H1 (cell line): ENCODE measurements around the gene MANBA. TPM values are rescaled to one million over a fixed set of nuclear protein-coding genes. Genes with fewer than 3 reads are reported as not detected.

Source experiments
- CREB1 ChIP-seq: IDR thresholded peaks from 2 replicates; pipeline ENCODE4 v1.6.1; 2012; ENCODE audit warnings: inconsistent platforms
- JUN ChIP-seq: IDR thresholded peaks from 2 replicates; pipeline ENCODE4 v1.6.1; 2011; ENCODE audit warnings: low read depth, mild to moderate bottlenecking, improper control_type of control experiment, low read length
- MAFK ChIP-seq: IDR thresholded peaks from 2 replicates; pipeline ENCODE4 v1.6.1; 2012; ENCODE audit warnings: low read depth, mild to moderate bottlenecking, improper control_type of control experiment, low read length
- POLR2A ChIP-seq, 2 experiments: IDR thresholded peaks; 1 replicate in 1 of 2; 2 replicates in 1 of 2; pipeline ENCODE4 v1.6.1; 2011; ENCODE audit warnings: low read depth in 2 of 2, low read length in 2 of 2, mild to moderate bottlenecking in 2 of 2; ENCODE audit errors: control extremely low read depth in 1 of 2
- RFX5 ChIP-seq: IDR thresholded peaks from 2 replicates; pipeline ENCODE4 v1.6.1; 2011; ENCODE audit warnings: low read depth, low read length, improper control_type of control experiment, borderline replicate concordance
- YY1 ChIP-seq: IDR thresholded peaks from 2 replicates; pipeline ENCODE4 v1.6.1; 2011; ENCODE audit warnings: low read depth, mild to moderate bottlenecking, low read length
- polyA plus RNA-seq, 7 experiments: library from polyadenylated mRNA; depleted of rRNA in 3 of 7; stranded (reverse) in 5 of 7; unstranded in 2 of 7; fragments of >200 nt in 5 of 7; fragments of 200-250 nt in 2 of 7; gene quantifications; 1 replicate in 5 of 7; 2 replicates in 1 of 7; 4 replicates in 1 of 7; pipeline versions ENCODE4 v1.2.1 to v1.2.3, GENCODE V29; 2011 to 2013; ENCODE audit warnings: missing spikeins in 2 of 7, mixed read lengths in 2 of 7
- total RNA-seq: library from RNA; stranded (reverse); fragmentation: NEBNext Ultra II Directional; extraction: Animal tissue kit (Norgen Biotek cat#: 25700); gene quantifications from 2 replicates; pipeline ENCODE4 v1.2.1, GENCODE V29; 2021
- TF ChIP-seq, protein P1 (sequence below), 3 experiments: IDR thresholded peaks; 1 replicate in 2 of 3; 2 replicates in 1 of 3; pipeline versions ENCODE4 v1.5.1 to v1.6.1; 2011; ENCODE audit warnings: low read length in 3 of 3, mild to moderate bottlenecking in 3 of 3, inconsistent platforms in 2 of 3, low read depth in 1 of 3, moderate library complexity in 1 of 3; ENCODE audit not compliant: insufficient read depth in 1 of 3; ENCODE audit errors: control extremely low read depth in 1 of 3
- TF ChIP-seq, protein P2 (sequence below): IDR thresholded peaks from 2 replicates; pipeline ENCODE4 v1.6.1; 2011; ENCODE audit warnings: low read depth, mild to moderate bottlenecking, low read length; ENCODE audit not compliant: insufficient read depth

MANBA gene
- total and polyA plus RNA-seq, 2 of the 8 experiments (the other 6 are each of a cell fraction or from before 2014, with no cell fraction given): 22.9 to 27.8 TPM

DNA sequence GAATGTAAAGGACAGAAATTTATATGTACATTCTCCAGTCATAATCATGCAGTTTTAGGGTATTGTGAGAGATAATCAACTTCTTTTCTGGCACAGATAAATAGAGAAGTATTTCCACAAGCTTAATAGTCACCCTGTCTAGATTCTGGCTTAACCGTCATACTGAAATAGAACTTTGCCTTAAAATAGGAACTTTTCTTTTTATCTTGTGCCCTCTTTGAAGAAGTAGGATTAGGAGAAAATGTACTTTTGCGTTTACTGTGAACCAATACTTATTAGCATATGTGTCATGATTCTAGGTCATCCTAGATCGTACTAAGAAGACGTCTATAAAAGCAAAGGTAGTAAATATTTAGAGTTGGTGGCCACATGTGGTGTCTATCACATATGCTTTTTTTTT lies 164.2 kb downstream of the MANBA start (continued):
- TF ChIP-seq RFX5 (no peak), CREB1 (no peak), MAFK (no peak), POLR2A (IDR thresholded peaks at IDR 0.05; ENCODE audit: control extremely low read depth in 1 of 2, low read depth in 2 of 2, low read length in 2 of 2) (no peak), YY1 (no peak), JUN (no peak)
- TF ChIP-seq, protein P1, sequence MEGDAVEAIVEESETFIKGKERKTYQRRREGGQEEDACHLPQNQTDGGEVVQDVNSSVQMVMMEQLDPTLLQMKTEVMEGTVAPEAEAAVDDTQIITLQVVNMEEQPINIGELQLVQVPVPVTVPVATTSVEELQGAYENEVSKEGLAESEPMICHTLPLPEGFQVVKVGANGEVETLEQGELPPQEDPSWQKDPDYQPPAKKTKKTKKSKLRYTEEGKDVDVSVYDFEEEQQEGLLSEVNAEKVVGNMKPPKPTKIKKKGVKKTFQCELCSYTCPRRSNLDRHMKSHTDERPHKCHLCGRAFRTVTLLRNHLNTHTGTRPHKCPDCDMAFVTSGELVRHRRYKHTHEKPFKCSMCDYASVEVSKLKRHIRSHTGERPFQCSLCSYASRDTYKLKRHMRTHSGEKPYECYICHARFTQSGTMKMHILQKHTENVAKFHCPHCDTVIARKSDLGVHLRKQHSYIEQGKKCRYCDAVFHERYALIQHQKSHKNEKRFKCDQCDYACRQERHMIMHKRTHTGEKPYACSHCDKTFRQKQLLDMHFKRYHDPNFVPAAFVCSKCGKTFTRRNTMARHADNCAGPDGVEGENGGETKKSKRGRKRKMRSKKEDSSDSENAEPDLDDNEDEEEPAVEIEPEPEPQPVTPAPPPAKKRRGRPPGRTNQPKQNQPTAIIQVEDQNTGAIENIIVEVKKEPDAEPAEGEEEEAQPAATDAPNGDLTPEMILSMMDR (IDR thresholded peaks at IDR 0.05; ENCODE audit: control extremely low read depth in 1 of 3, insufficient read depth in 1 of 3, low read depth in 1 of 3, low read length in 3 of 3): no peak
- TF ChIP-seq, protein P2, sequence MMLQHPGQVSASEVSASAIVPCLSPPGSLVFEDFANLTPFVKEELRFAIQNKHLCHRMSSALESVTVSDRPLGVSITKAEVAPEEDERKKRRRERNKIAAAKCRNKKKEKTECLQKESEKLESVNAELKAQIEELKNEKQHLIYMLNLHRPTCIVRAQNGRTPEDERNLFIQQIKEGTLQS: no peak
- TF ChIP-seq, all 59 proteins: peak for 0
